ENCODE measurements around the gene RAB31.

- TF ChIP-seq EZH2 (IDR thresholded peaks at IDR 0.05) (no peak), POLR2AphosphoS5 (IDR thresholded peaks at IDR 0.05; ENCODE audit: borderline replicate concordance, low read depth, low read length) (no peak), FOXP2 (optimal IDR thresholded peaks at IDR 0.05; ENCODE audit: control extremely low read depth, extremely low read length, insufficient read depth) (no peak)
Observed at GRCh38 chr18:9737472-9738121, 29.5 kb downstream of the RAB31 start.
